GM12864 (cell line): ENCODE measurements around the gene RRP36.

Experiments used
- DNase-seq: peaks from one replicate; pipeline ENCODE4 v3.0.0-alpha.2; 2011; ENCODE audit warnings: low read depth
- H3K4me3 ChIP-seq: 2 replicates; pipeline ENCODE4 v1.5.1; 2011; ENCODE audit warnings: mild to moderate bottlenecking, low read depth, low read length, control low read depth
- CTCF ChIP-seq: IDR thresholded peaks from 2 replicates; pipeline ENCODE4 v1.5.1; 2011; ENCODE audit warnings: low read depth, mild to moderate bottlenecking, moderate library complexity, low read length, control low read depth, inconsistent platforms; ENCODE audit errors: missing control alignments

RRP36 gene

DNA sequence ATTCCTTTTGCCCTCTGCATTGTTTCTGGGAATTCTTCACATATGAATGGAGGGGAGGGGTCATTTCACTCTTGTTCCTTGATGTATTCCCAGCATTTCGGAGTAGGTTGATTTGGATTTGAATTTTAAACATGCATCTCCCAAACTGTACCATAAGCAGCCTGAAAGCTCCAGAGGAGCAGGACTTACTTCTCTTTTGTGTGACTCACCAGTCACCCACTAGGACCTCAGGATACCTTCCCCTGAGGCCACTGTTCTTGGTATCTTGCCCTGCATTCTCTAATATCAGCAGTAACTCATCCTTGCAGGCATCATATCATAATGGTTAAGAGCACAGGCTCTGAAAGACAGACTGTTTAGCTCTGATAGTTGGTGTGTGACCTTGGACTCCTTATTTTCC, 37.1 kb downstream of the RRP36 start:
- peak overlapping the region; percentile 98 for H3K4me3 ChIP-seq
- DNase-seq = no peak
- no peak for TF ChIP-seq CTCF

GRCh38 chr6:43059168-43060033, 38.0 kb downstream of the RRP36 start, which contains the start of the genes KLC4 and MRPL2:
KLC4 (plus strand) TSS chr6:43059631; CDS start chr6:43061336, 1,705 bp downstream.
MRPL2 (minus strand) TSS chr6:43059434; CDS start chr6:43059381, 53 bp downstream.
- peak; percentile 96 for DNase-seq
- no peak for TF ChIP-seq CTCF
- H3K4me3 ChIP-seq = peak within 1 kb of the TSS; percentile 98

DNA sequence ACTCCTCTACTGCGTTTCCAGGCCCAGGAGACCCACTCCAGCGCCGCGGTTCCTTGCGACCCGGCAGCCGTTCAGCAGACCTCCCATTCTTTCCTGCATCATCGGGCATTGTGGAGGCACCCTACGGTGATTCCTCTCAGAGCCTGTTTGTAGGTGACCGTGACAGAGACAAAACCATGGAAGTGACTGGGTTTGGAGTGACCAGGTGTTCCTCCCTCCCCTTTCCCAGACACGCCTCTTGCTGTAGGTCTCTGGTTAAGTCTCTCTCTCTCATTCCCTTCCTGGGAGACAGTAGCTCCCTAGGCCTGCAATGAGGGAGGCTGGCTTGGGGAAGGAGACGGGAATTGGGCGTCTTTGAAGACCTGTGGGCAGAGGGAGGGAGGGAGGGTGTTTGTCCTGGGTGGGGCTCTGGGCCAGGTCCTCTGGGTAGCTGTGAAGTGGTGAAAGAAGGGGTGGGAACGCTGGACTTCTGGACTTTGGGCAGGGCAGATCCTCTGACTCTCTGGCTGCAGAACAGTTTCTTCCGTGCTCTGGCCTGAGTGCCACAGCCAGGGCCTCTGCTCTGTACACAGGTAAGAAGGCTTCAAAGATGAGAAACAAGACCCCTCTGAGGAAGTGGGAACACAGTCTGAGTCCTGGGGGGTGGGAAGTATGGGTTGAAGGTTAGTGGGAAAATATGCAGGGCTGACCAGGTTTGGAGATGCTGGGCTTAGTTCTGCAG, 38.8 kb downstream of the RRP36 start:
- DNase-seq = no peak
- TF ChIP-seq CTCF = no peak
- peak overlapping the region; percentile 98 for H3K4me3 ChIP-seq

- TF ChIP-seq CTCF = no peak
- no peak overlapping the region for H3K4me3 ChIP-seq
- DNase-seq = no peak
Measured at GRCh38 chr6:43060755-43061633, 39.6 kb downstream of the RRP36 start.

DNA sequence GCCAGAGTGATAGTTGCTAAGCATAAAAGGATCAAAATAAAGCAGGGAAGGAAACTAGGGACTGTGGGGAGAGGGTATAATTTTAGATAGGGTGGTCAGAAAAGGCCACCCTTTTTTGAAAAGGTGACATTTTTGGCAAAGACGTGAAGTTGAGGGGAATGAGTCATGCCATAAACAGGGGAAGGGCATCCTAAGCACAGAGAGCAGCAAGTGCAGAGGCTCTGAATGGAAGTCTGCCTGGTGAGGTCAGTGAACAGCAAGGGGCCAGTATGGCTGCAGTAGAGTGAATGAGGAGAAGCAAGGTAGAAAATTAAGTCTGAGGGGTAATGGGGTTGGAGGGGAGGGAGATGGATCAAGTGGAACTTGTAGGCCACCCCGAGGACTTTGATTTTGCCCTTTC, 40.4 kb downstream of the RRP36 start:
- no peak for DNase-seq
- no peak overlapping the region for H3K4me3 ChIP-seq
- no peak for TF ChIP-seq CTCF

GRCh38 chr6:43062818-43063217, 41.4 kb downstream of the RRP36 start:
- H3K4me3 ChIP-seq = no peak overlapping the region
- TF ChIP-seq CTCF = no peak
- DNase-seq = no peak
